K562 (cell line): ENCODE measurements around the gene DENR. TPM values are rescaled to one million over a fixed set of nuclear protein-coding genes. Genes with fewer than 3 reads are reported as not detected.

Source experiments
- ARID1B ChIP-seq: fragments of 450-650 bp; IDR thresholded peaks from 2 replicates; pipeline ENCODE4 v1.6.1; 2016; ENCODE audit warnings: antibody characterized with exemption, mild to moderate bottlenecking, inconsistent platforms
- CBX1 ChIP-seq: sonication (generic); IDR thresholded peaks from 2 replicates; pipeline ENCODE4 v1.6.1; 2016; ENCODE audit warnings: antibody characterized with exemption, low read depth, mild to moderate bottlenecking
- FOSL1 ChIP-seq: fragments of 200-800 bp; sonication (Bioruptor generic); conservative IDR thresholded peaks from 2 replicates; pipeline ENCODE4 v1.6.1; 2016; ENCODE audit warnings: missing genetic modification characterization, missing compliant biosample characterization
- HNRNPH1 ChIP-seq: fragments of 200-400 bp; formaldehyde crosslinking; optimal IDR thresholded peaks from 2 replicates; pipeline ENCODE3; 2017; ENCODE audit warnings: low read depth, mild to moderate bottlenecking, low read length, moderate library complexity
- IRF2 ChIP-seq: sonication (generic); formaldehyde crosslinking; IDR thresholded peaks from 2 replicates; pipeline ENCODE4 v1.8.1; 2022; ENCODE audit warnings: mild to moderate bottlenecking, missing genetic modification reagents
- MTF1 ChIP-seq: fragments of 250-450 bp; sonication (Bioruptor Pico); IDR thresholded peaks from 2 replicates; pipeline ENCODE4 v1.9.0; 2021; ENCODE audit warnings: moderate library complexity, mild to moderate bottlenecking, inconsistent platforms, borderline replicate concordance
- NCOR1 ChIP-seq: fragments of 450-650 bp; IDR thresholded peaks from 2 replicates; pipeline ENCODE4 v1.6.1; 2016; ENCODE audit warnings: mild to moderate bottlenecking, moderate library complexity
- SIRT6 ChIP-seq: IDR thresholded peaks from one replicate; pipeline ENCODE4 v1.6.1; 2012; ENCODE audit warnings: low read depth, mild to moderate bottlenecking, control low read depth, inconsistent platforms, low read length, moderate library complexity
- SIX5 ChIP-seq, 2 experiments: IDR thresholded peaks; 2 replicates each; pipeline ENCODE4 v1.6.1; 2011; ENCODE audit warnings: low read length in 2 of 2, borderline replicate concordance in 1 of 2, low read depth in 1 of 2, mild to moderate bottlenecking in 1 of 2, moderate library complexity in 1 of 2; ENCODE audit not compliant: insufficient read depth in 1 of 2
- TAF1 ChIP-seq: IDR thresholded peaks from 2 replicates; pipeline ENCODE4 v1.6.1; 2011; ENCODE audit warnings: mild to moderate bottlenecking, low read length, moderate library complexity; ENCODE audit not compliant: insufficient read depth, control insufficient read depth, severe bottlenecking; ENCODE audit errors: extremely low read depth
- TRIM24 ChIP-seq, 2 experiments: fragments of 450-650 bp; IDR thresholded peaks; 2 replicates each; pipeline ENCODE4 v1.6.1; 2016
- ZNF232 ChIP-seq: sonication (generic); formaldehyde crosslinking; IDR thresholded peaks from 2 replicates; pipeline ENCODE4 v1.8.0; 2022; ENCODE audit warnings: mild to moderate bottlenecking, missing genetic modification reagents
- ZNF274 ChIP-seq: IDR thresholded peaks from 2 replicates; pipeline ENCODE4 v1.6.1; 2011; ENCODE audit warnings: low read depth, mild to moderate bottlenecking, low read length, moderate library complexity, borderline replicate concordance
- ZNF57 ChIP-seq: fragments of 450-650 bp; formaldehyde crosslinking; IDR thresholded peaks from 2 replicates; pipeline ENCODE4 v1.4.0; 2020; ENCODE audit warnings: mild to moderate bottlenecking, moderate library complexity
- polyA plus RNA-seq, 8 experiments: library from polyadenylated mRNA; depleted of rRNA in 4 of 8; stranded (reverse) in 5 of 8; unstranded in 3 of 8; fragments of >200 nt; fragmentation: Nextera tagmentation in 2 of 8; fragmentation: Illumina TruSeq in 1 of 8; extraction: Ambion mirVana in 2 of 8; extraction: Trizol in 1 of 8; gene quantifications; 2 replicates each; pipeline versions ENCODE4 v1.2.1 to v1.2.3, GENCODE V29; 2011 to 2014; ENCODE audit warnings: inconsistent platforms in 1 of 8, missing spikeins in 1 of 8
- total RNA-seq, 7 experiments: library from RNA; depleted of rRNA in 6 of 7; stranded (reverse); fragments of >200 nt in 6 of 7; fragmentation: Illumina TruSeq in 2 of 7; extraction: Trizol in 2 of 7; gene quantifications; 2 replicates each; pipeline versions ENCODE4 v1.2.1 to v1.2.3, GENCODE V29; 2011 to 2021; ENCODE audit warnings: low replicate concordance in 1 of 7
- TF ChIP-seq, protein P1 (sequence below), 3 experiments: IDR thresholded peaks in 2 of 3; conservative IDR thresholded peaks in 1 of 3; 2 replicates each; pipeline ENCODE4 v1.5.1; 2011 to 2012; ENCODE audit warnings: low read length in 3 of 3, mild to moderate bottlenecking in 3 of 3, control low read depth in 2 of 3, improper control_type of control experiment in 1 of 3, inconsistent platforms in 1 of 3, low read depth in 1 of 3, mixed read lengths in 1 of 3, moderate library complexity in 1 of 3; ENCODE audit not compliant: insufficient read depth in 2 of 3
- TF ChIP-seq, protein P2 (sequence below): fragments of 450-650 bp; formaldehyde crosslinking; conservative IDR thresholded peaks from 2 replicates; pipeline ENCODE4 v1.4.0; 2022; ENCODE audit warnings: mild to moderate bottlenecking, missing genetic modification characterization
- TF ChIP-seq, protein P3 (sequence below): IDR thresholded peaks from 3 replicates; pipeline ENCODE4 v1.6.1; 2011; ENCODE audit warnings: borderline replicate concordance, mild to moderate bottlenecking; ENCODE audit not compliant: insufficient read length, insufficient read depth
- TF ChIP-seq, protein P4 (sequence below), 2 experiments: fragments of 250-450 bp in 1 of 2; fragments of 450-650 bp in 1 of 2; sonication (Bioruptor Pico) in 1 of 2; IDR thresholded peaks; 2 replicates each; pipeline versions ENCODE4 v1.6.1 to v1.8.0; 2016 to 2021; ENCODE audit warnings: mild to moderate bottlenecking in 2 of 2, moderate library complexity in 2 of 2, missing compliant biosample characterization in 1 of 2, missing genetic modification characterization in 1 of 2
- TF ChIP-seq, protein P5 (sequence below), 2 experiments: IDR thresholded peaks in 1 of 2; conservative IDR thresholded peaks in 1 of 2; 2 replicates each; pipeline ENCODE4 v1.6.1; 2016; ENCODE audit warnings: low read depth in 2 of 2, mild to moderate bottlenecking in 1 of 2, missing compliant biosample characterization in 1 of 2, missing genetic modification characterization in 1 of 2, moderate library complexity in 1 of 2

Gene DENR
- total and polyA plus RNA-seq, 9 of the 15 experiments (the other 6 are each of a cell fraction or from before 2014, with no cell fraction given), result 32.5 to 77.4 (median 54.7) TPM

DNA sequence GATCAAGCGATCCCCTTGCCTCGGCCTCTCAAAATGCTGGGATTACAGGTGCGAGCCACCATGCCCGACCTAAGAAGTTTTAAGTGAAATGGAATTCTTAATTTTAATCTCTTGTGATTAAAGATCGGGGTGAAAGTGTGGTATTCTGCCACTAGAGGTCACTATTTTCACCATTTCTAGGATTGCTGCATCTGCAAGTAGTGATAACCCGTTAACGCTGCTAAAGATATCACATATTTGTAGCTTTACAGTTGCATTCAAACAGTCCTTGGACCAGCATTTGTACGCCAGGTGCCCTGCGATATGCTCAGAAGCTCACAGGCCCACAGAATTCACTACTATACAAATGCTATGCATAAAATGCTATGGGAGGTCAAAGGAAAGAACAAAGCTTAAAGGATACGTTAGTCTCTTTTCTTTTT is 41.1 kb downstream of the DENR start (continued):
- TF ChIP-seq, protein P1, sequence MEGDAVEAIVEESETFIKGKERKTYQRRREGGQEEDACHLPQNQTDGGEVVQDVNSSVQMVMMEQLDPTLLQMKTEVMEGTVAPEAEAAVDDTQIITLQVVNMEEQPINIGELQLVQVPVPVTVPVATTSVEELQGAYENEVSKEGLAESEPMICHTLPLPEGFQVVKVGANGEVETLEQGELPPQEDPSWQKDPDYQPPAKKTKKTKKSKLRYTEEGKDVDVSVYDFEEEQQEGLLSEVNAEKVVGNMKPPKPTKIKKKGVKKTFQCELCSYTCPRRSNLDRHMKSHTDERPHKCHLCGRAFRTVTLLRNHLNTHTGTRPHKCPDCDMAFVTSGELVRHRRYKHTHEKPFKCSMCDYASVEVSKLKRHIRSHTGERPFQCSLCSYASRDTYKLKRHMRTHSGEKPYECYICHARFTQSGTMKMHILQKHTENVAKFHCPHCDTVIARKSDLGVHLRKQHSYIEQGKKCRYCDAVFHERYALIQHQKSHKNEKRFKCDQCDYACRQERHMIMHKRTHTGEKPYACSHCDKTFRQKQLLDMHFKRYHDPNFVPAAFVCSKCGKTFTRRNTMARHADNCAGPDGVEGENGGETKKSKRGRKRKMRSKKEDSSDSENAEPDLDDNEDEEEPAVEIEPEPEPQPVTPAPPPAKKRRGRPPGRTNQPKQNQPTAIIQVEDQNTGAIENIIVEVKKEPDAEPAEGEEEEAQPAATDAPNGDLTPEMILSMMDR (IDR thresholded peaks at IDR 0.05 in 2 of 3, conservative IDR thresholded peaks at IDR 0.05 in 1 of 3; ENCODE audit: insufficient read depth in 2 of 3, low read depth in 1 of 3, low read length in 3 of 3), result peak; percentile 56 to 86 (median 82); a peak in 5 of 6 replicates
- TF ChIP-seq, protein P2, sequence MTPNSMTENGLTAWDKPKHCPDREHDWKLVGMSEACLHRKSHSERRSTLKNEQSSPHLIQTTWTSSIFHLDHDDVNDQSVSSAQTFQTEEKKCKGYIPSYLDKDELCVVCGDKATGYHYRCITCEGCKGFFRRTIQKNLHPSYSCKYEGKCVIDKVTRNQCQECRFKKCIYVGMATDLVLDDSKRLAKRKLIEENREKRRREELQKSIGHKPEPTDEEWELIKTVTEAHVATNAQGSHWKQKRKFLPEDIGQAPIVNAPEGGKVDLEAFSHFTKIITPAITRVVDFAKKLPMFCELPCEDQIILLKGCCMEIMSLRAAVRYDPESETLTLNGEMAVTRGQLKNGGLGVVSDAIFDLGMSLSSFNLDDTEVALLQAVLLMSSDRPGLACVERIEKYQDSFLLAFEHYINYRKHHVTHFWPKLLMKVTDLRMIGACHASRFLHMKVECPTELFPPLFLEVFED, result no peak
- TF ChIP-seq, protein P3, sequence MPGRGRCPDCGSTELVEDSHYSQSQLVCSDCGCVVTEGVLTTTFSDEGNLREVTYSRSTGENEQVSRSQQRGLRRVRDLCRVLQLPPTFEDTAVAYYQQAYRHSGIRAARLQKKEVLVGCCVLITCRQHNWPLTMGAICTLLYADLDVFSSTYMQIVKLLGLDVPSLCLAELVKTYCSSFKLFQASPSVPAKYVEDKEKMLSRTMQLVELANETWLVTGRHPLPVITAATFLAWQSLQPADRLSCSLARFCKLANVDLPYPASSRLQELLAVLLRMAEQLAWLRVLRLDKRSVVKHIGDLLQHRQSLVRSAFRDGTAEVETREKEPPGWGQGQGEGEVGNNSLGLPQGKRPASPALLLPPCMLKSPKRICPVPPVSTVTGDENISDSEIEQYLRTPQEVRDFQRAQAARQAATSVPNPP, result no peak
- TF ChIP-seq CBX1, result no peak
- no peak for TF ChIP-seq SIRT6
- TF ChIP-seq TAF1, result no peak
- no peak for TF ChIP-seq ZNF57 (CRISPR knock-in tag)
- TF ChIP-seq FOSL1 (tag), result no peak
- TF ChIP-seq TRIM24 (IDR thresholded peaks at IDR 0.05), result no peak
- no peak for TF ChIP-seq ZNF232
- TF ChIP-seq HNRNPH1, result no peak
- TF ChIP-seq SIX5 (IDR thresholded peaks at IDR 0.05; ENCODE audit: borderline replicate concordance in 1 of 2, insufficient read depth in 1 of 2, low read depth in 1 of 2, low read length in 2 of 2), result no peak
- TF ChIP-seq ZNF274, result no peak
- TF ChIP-seq NCOR1, result peak; percentile 64
- no peak for TF ChIP-seq IRF2 (CRISPR knock-in tag)
- TF ChIP-seq MTF1, result no peak
- TF ChIP-seq, protein P4, sequence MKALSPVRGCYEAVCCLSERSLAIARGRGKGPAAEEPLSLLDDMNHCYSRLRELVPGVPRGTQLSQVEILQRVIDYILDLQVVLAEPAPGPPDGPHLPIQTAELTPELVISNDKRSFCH (CRISPR knock-in tag; IDR thresholded peaks at IDR 0.05), result no peak
- TF ChIP-seq, protein P4 (tag; IDR thresholded peaks at IDR 0.05), result no peak
- TF ChIP-seq, protein P5, sequence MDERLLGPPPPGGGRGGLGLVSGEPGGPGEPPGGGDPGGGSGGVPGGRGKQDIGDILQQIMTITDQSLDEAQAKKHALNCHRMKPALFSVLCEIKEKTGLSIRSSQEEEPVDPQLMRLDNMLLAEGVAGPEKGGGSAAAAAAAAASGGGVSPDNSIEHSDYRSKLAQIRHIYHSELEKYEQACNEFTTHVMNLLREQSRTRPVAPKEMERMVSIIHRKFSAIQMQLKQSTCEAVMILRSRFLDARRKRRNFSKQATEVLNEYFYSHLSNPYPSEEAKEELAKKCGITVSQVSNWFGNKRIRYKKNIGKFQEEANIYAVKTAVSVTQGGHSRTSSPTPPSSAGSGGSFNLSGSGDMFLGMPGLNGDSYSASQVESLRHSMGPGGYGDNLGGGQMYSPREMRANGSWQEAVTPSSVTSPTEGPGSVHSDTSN (CRISPR knock-in tag; IDR thresholded peaks at IDR 0.05; ENCODE audit: low read depth), result no peak
- TF ChIP-seq, protein P5 (tag; conservative IDR thresholded peaks at IDR 0.05; ENCODE audit: low read depth), result no peak
- peak; percentile 69 for TF ChIP-seq ARID1B
